22Rv1 (cell line): ENCODE results near the gene TRMT5.

Source experiments
- H3K27ac ChIP-seq: fragments of 450-650 bp; 2 replicates; pipeline ENCODE4 v1.5.1; 2017
- CTCF ChIP-seq: fragments of 450-650 bp; IDR thresholded peaks from 2 replicates; pipeline ENCODE4 v1.5.1; 2017; ENCODE audit warnings: mild to moderate bottlenecking
- ZFX ChIP-seq: fragments of 450-650 bp; IDR thresholded peaks from 2 replicates; pipeline ENCODE4 v1.6.1; 2017; ENCODE audit warnings: antibody characterized with exemption, borderline replicate concordance

The TRMT5 gene

GRCh38 chr14:60974090-60974651, 6.7 kb downstream of the TRMT5 start:
- no peak for TF ChIP-seq CTCF
- TF ChIP-seq ZFX: no peak
- no peak overlapping the region for H3K27ac ChIP-seq

GRCh38 chr14:60973070-60973469, 7.8 kb downstream of the TRMT5 start:
- H3K27ac ChIP-seq: no peak overlapping the region
- TF ChIP-seq ZFX: no peak
- TF ChIP-seq CTCF: no peak

GRCh38 chr14:60972295-60972694, 8.6 kb downstream of the TRMT5 start:
- no peak for TF ChIP-seq CTCF
- no peak for TF ChIP-seq ZFX
- no peak overlapping the region for H3K27ac ChIP-seq

- no peak for TF ChIP-seq CTCF
- no peak for TF ChIP-seq ZFX
- no peak overlapping the region for H3K27ac ChIP-seq
Measured at GRCh38 chr14:60971271-60971670, 9.6 kb downstream of the TRMT5 start.

- TF ChIP-seq ZFX (no peak), CTCF (no peak)
- no peak overlapping the region for H3K27ac ChIP-seq
Measured at GRCh38 chr14:60970146-60970545, 10.7 kb downstream of the TRMT5 start.

GRCh38 chr14:60968671-60969070, 12.2 kb downstream of the TRMT5 start:
- TF ChIP-seq ZFX: no peak
- TF ChIP-seq CTCF: no peak
- no peak overlapping the region for H3K27ac ChIP-seq

GRCh38 chr14:60968099-60968498, 12.8 kb downstream of the TRMT5 start:
- TF ChIP-seq ZFX (no peak), CTCF (no peak)
- H3K27ac ChIP-seq: no peak overlapping the region
